K562 (cell line): ENCODE data around the gene TXNRD2. TPM values are rescaled to one million over a fixed set of nuclear protein-coding genes. Genes with fewer than 3 reads are reported as not detected.

Experiments used
- HMGXB4 ChIP-seq: sonication (generic); formaldehyde crosslinking; IDR thresholded peaks from 2 replicates; pipeline ENCODE4 v1.8.1; 2023; ENCODE audit warnings: mild to moderate bottlenecking, missing genetic modification reagents
- KAT2B ChIP-seq: IDR thresholded peaks from one replicate; pipeline ENCODE4 v1.6.1; 2012; ENCODE audit warnings: low read depth, mild to moderate bottlenecking, control low read depth, inconsistent platforms, low read length, moderate library complexity
- MECOM ChIP-seq: fragments of 250-450 bp; sonication (Bioruptor Pico); IDR thresholded peaks from 2 replicates; pipeline ENCODE4 v1.8.0; 2022; ENCODE audit warnings: inconsistent platforms
- RAD21 ChIP-seq, 2 experiments: fragments of 250-450 bp in 1 of 2; fragments of 450-650 bp in 1 of 2; sonication (Bioruptor Pico) in 1 of 2; formaldehyde crosslinking in 1 of 2; IDR thresholded peaks in 1 of 2; conservative IDR thresholded peaks in 1 of 2; 2 replicates each; pipeline versions ENCODE4 v1.4.0 to v1.8.0; 2020 to 2022; ENCODE audit warnings: mild to moderate bottlenecking in 2 of 2, moderate library complexity in 1 of 2
- RBBP5 ChIP-seq: fragments of 200-600 bp; sonication (generic); IDR thresholded peaks from 2 replicates; pipeline ENCODE4 v1.6.1; 2012; ENCODE audit warnings: borderline replicate concordance, mild to moderate bottlenecking, low read length, control low read depth, inconsistent platforms; ENCODE audit not compliant: insufficient read depth, poor library complexity, severe bottlenecking
- ZBTB11 ChIP-seq, 3 experiments: fragments of 200-800 bp in 1 of 3; fragments of 250-450 bp in 1 of 3; fragments of 450-650 bp in 1 of 3; sonication (Bioruptor Pico) in 1 of 3; sonication (Bioruptor generic) in 1 of 3; formaldehyde crosslinking in 1 of 3; IDR thresholded peaks; 2 replicates each; pipeline versions ENCODE4 v1.6.1 to v1.8.0; 2016 to 2022; ENCODE audit warnings: mild to moderate bottlenecking in 2 of 3, missing genetic modification characterization in 2 of 3, missing compliant biosample characterization in 1 of 3, moderate library complexity in 1 of 3
- ZBTB40 ChIP-seq, 2 experiments: fragments of 450-650 bp in 1 of 2; sonication (generic) in 1 of 2; formaldehyde crosslinking in 1 of 2; IDR thresholded peaks; 2 replicates each; pipeline versions ENCODE4 v1.7.1 to v1.9.0; 2016 to 2022; ENCODE audit warnings: inconsistent platforms in 1 of 2, mild to moderate bottlenecking in 1 of 2, missing genetic modification reagents in 1 of 2
- polyA plus RNA-seq, 8 experiments: library from polyadenylated mRNA; depleted of rRNA in 4 of 8; stranded (reverse) in 5 of 8; unstranded in 3 of 8; fragments of >200 nt; fragmentation: Nextera tagmentation in 2 of 8; fragmentation: Illumina TruSeq in 1 of 8; extraction: Ambion mirVana in 2 of 8; extraction: Trizol in 1 of 8; gene quantifications; 2 replicates each; pipeline versions ENCODE4 v1.2.1 to v1.2.3, GENCODE V29; 2011 to 2014; ENCODE audit warnings: inconsistent platforms in 1 of 8, missing spikeins in 1 of 8
- total RNA-seq, 7 experiments: library from RNA; depleted of rRNA in 6 of 7; stranded (reverse); fragments of >200 nt in 6 of 7; fragmentation: Illumina TruSeq in 2 of 7; extraction: Trizol in 2 of 7; gene quantifications; 2 replicates each; pipeline versions ENCODE4 v1.2.1 to v1.2.3, GENCODE V29; 2011 to 2021; ENCODE audit warnings: low replicate concordance in 1 of 7

Gene TXNRD2
- total and polyA plus RNA-seq, 9 of the 15 experiments (the other 6 are each of a cell fraction or from before 2014, with no cell fraction given): 3.3 to 80.2 (median 49.4) TPM

- no peak for TF ChIP-seq ZBTB11 (CRISPR knock-in tag; IDR thresholded peaks at IDR 0.05)
- TF ChIP-seq ZBTB40 (IDR thresholded peaks at IDR 0.05): no peak
- TF ChIP-seq ZBTB40 (CRISPR knock-in tag; IDR thresholded peaks at IDR 0.05): peak; percentile 24; the same call in 1 of the 2 replicates
- TF ChIP-seq MECOM: no peak
- TF ChIP-seq RAD21 (CRISPR knock-in tag; conservative IDR thresholded peaks at IDR 0.05 in 1 of 2, IDR thresholded peaks at IDR 0.05 in 1 of 2): peak in 1 of 2 experiments; percentile 11; a peak in 1 of 4 replicates
- TF ChIP-seq HMGXB4: peak; percentile 21; the same call in 1 of the 2 replicates
- TF ChIP-seq KAT2B: no peak
- no peak for TF ChIP-seq RBBP5
Measured at GRCh38 chr22:19871845-19872778, 69.5 kb downstream of the TXNRD2 start (continued).
